ENCODE results near the gene MRPS12. TPM values are rescaled to one million over a fixed set of nuclear protein-coding genes. Genes with fewer than 3 reads are reported as not detected.

Gene MRPS12
- total and polyA plus RNA-seq, 11 donors = 45.7 to 115 (median 54.4) TPM

DNA sequence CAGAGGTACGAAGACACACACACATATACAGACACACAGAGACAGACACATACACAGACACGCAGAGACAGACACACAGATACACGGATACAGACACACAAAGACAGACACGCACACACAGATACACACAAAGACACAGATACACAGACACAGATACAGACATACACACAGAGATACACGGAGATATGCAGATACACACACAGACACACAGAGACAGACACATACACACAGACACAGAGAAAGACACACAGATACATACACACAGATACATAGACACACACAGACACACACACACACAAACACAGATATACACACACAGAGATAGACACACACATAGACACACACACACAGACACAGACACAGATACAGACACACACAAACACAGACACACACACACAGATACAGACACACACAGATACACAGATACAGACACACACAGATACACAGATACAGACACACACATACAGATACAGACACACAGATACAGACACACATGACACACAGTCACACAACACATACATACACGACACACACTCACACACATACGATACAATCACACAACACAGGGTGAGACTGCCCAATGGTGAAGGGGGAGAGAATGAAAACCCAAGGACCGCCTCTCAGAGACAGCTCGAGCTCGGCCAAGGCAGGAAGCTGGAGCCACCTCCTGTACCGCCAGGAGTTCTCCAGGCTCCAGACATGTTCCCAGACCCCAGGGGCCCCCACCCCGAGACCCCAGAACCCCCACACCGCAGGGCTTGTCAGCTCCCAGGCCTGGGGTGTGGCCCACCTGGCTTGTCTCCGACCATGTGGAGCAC is 9.9 kb upstream of the MRPS12 start:
- no peaks in the 10 kb centered on the region for H3K9me3 ChIP-seq
- TF ChIP-seq, protein P1, sequence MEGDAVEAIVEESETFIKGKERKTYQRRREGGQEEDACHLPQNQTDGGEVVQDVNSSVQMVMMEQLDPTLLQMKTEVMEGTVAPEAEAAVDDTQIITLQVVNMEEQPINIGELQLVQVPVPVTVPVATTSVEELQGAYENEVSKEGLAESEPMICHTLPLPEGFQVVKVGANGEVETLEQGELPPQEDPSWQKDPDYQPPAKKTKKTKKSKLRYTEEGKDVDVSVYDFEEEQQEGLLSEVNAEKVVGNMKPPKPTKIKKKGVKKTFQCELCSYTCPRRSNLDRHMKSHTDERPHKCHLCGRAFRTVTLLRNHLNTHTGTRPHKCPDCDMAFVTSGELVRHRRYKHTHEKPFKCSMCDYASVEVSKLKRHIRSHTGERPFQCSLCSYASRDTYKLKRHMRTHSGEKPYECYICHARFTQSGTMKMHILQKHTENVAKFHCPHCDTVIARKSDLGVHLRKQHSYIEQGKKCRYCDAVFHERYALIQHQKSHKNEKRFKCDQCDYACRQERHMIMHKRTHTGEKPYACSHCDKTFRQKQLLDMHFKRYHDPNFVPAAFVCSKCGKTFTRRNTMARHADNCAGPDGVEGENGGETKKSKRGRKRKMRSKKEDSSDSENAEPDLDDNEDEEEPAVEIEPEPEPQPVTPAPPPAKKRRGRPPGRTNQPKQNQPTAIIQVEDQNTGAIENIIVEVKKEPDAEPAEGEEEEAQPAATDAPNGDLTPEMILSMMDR (IDR thresholded peaks at IDR 0.05) = no peak
- no peak for TF ChIP-seq POLR2A (IDR thresholded peaks at IDR 0.05)

DNA sequence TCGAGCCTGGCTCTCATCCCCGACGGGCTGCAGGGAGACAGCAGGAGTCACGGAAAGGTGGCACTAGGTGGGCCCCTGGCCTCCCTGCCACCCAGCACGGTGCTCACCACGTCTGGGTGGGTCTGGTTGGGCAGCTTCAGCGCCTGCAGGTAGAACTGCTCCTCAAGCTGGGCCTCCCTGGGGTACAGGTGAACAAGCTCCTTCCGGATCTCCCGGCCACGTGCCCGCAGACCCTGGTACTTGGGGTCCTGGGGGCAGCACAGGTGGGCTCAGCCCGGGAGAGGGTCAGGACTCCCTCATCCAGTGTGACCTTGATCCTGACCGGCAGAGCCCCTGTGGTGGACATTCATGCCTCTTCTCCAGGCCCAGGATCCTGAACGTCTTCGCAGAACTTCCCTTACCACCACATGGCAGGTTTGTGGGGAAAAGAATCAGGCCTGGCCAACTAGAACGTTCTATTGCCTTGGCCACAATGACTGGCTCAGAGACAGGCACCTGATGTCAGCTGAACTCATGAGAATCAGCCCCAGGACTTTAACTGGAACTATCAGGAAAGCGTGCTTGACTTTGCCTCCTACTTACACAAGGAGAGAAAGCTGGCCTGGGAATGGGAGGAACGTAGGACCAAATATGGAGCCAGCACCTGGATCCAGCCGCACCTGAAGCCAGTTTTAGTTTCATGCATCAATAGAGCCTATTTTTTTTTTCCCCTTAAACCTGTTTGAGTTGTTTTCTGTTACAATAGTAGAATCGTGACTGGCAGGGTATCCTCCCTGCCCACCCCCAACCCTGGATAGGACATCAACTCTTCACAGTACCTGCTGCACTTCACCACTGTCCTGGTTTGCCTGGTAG is 9.1 kb upstream of the MRPS12 start:
- peak in 1 of 5 donors; percentile 14 for DNase-seq
- H3K4me1 ChIP-seq = no peaks in the 10 kb centered on the region
- H3K27ac ChIP-seq = no peak overlapping the region
- H3K27me3 ChIP-seq = no peaks in the 10 kb centered on the region
- ATAC-seq = no peak
- no peak overlapping the region for H3K4me3 ChIP-seq
- H3K36me3 ChIP-seq = peaks cover 0 to 42% (median 31%) of the 10 kb centered on the region in 9 donors
- H3K9me3 ChIP-seq = no peaks in the 10 kb centered on the region
- 85 to 94% (median 90%) methylated on average over 12 to 20 of the region's 20 CpGs for WGBS, 4 donors
- intact Hi-C loops (cut with DNase I) = loop anchor here in 4 of 10 donors (10.0 kb wide), 6 partner anchors 87 to 527 kb away; partner anchors contain the start of genes ECH1 (in 1 of the 4) and FAM98C (in 1 of the 4)
- TF ChIP-seq, protein P1 (IDR thresholded peaks at IDR 0.05) = no peak
- no peak for TF ChIP-seq POLR2A (IDR thresholded peaks at IDR 0.05)

More for the DNA sequence above, 9.9 kb upstream of the MRPS12 start:
- H3K27me3 ChIP-seq = no peaks in the 10 kb centered on the region
- no peak overlapping the region for H3K4me3 ChIP-seq
- peaks cover 0 to 39% (median 29%) of the 10 kb centered on the region in 9 donors for H3K36me3 ChIP-seq
- H3K4me1 ChIP-seq = no peaks in the 10 kb centered on the region
- intact Hi-C loops (cut with DNase I) = loop anchor here in 4 of 10 donors (10.0 kb wide), 6 partner anchors 86 to 526 kb away; partner anchors contain the start of genes ECH1 (in 1 of the 4) and FAM98C (in 1 of the 4)
- H3K27ac ChIP-seq = no peak overlapping the region
- DNase-seq (no peak), ATAC-seq (no peak)
- WGBS, 4 donors = 67 to 76% (median 74%) methylated on average over 14 of the region's 14 CpGs

DNA sequence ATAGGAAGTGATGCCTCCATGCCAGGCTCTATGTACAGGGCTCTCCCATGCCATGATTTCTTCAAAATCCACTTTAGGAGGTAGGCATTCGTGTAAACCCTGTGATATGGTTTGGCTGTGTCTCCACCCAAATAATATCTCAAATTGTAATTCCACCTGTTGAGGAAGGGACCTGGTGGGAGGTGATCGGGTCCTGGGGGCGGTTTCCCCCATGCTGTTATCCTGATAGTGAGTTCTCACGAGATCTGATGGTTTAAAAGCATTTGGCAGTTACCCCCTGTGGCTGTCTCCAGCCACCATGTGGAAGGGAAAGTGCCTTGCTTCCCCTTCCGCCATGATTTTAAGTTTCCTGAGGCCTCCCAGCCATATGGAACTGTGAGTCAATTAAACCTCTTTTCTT is 8.3 kb upstream of the MRPS12 start:
- H3K4me1 ChIP-seq = no peaks in the 10 kb centered on the region
- no peak overlapping the region for H3K27ac ChIP-seq
- TF ChIP-seq POLR2A (IDR thresholded peaks at IDR 0.05) = no peak
- TF ChIP-seq, protein P1 (IDR thresholded peaks at IDR 0.05) = no peak
- peaks cover 0 to 42% (median 31%) of the 10 kb centered on the region in 9 donors for H3K36me3 ChIP-seq
- intact Hi-C loops (cut with DNase I) = loop anchor here in 4 of 10 donors (10.0 kb wide), 6 partner anchors 88 to 528 kb away; partner anchors contain the start of genes ECH1 (in 1 of the 4) and FAM98C (in 1 of the 4)
- H3K27me3 ChIP-seq = no peaks in the 10 kb centered on the region
- ATAC-seq (no peak), DNase-seq (peak in 1 of 5 donors; percentile 4)
- 85 to 93% (median 88%) methylated on average over 5 of the region's 5 CpGs for WGBS, 4 donors
- H3K9me3 ChIP-seq = no peaks in the 10 kb centered on the region
- no peak overlapping the region for H3K4me3 ChIP-seq
